K562 (cell line): ENCODE data around the gene C10orf105. TPM values are rescaled to one million over a fixed set of nuclear protein-coding genes. Genes with fewer than 3 reads are reported as not detected.

Experiments
- ATAC-seq: fragments of 200-7000 bp; cut with Tn5 transposase; 3 replicates; pipeline ENCODE4 v1.9.1; 2020; ENCODE audit warnings: moderate library complexity
- BruUV-seq: library from RNA; stranded (reverse); fragments of 400-500 nt; replicated peaks from 2 replicates; lab custom pipeline; 2021; lab: Mats Ljungman, UMichigan
- CTCF ChIA-PET: fragments of 300-600 bp; formaldehyde crosslinking; extraction: SDS; loops from one replicate; lab custom pipeline; 2021; ENCODE audit warnings: low intra/inter-chr PET ratio; lab: Yijun Ruan, JAX
- POLR2A ChIA-PET: fragments of 300-600, 350-650 bp; sonication (Branson Sonifier 250); formaldehyde crosslinking; extraction: SDS; loops from one replicate; lab custom pipeline; 2021; ENCODE audit warnings: antibody characterized with exemption, inconsistent platforms; lab: Yijun Ruan, JAX
- DNase-seq, 4 experiments: peaks; one replicate each; pipeline versions ENCODE4 v3.0.0 to v3.0.0-alpha.2; 2011 to 2018; ENCODE audit warnings: low spot score in 3 of 4, mixed read lengths in 3 of 4; ENCODE audit errors: extremely low read depth in 1 of 4
- FAIRE-seq: peaks from 2 replicates; lab custom pipeline; 2011; peaks lifted over from hg19 to GRCh38; lab: Jason Lieb, UNC
- H2AFZ ChIP-seq: 2 replicates; pipeline ENCODE4 v1.6.0; 2011; ENCODE audit warnings: low read depth, low read length, control low read depth, inconsistent platforms
- H3K27ac ChIP-seq: fragments of 200-600 bp; 3 replicates; pipeline ENCODE4 v1.8.0; 2011; ENCODE audit warnings: low read depth, mild to moderate bottlenecking, control low read depth, inconsistent platforms, low read length, moderate library complexity, mixed read lengths; ENCODE audit errors: extremely low read depth
- H3K27me3 ChIP-seq, 2 experiments: fragments of 300-600 bp in 1 of 2; 2 replicates in 1 of 2; 3 replicates in 1 of 2; pipeline versions ENCODE4 v1.6.0 to v1.8.0; 2011; ENCODE audit warnings: inconsistent platforms in 2 of 2, low read length in 2 of 2, mild to moderate bottlenecking in 1 of 2, mixed read lengths in 1 of 2, moderate library complexity in 1 of 2; ENCODE audit not compliant: control insufficient read depth in 2 of 2, insufficient read depth in 2 of 2
- H3K36me3 ChIP-seq: fragments of 300-600 bp; 3 replicates; pipeline ENCODE4 v1.8.0; 2011; ENCODE audit warnings: mild to moderate bottlenecking, low read length, inconsistent platforms; ENCODE audit not compliant: control insufficient read depth, insufficient read depth
- H3K4me1 ChIP-seq, 2 experiments: fragments of 200-600 bp in 1 of 2; replicated peaks in 1 of 2; 2 replicates in 1 of 2; 3 replicates in 1 of 2; pipeline versions ENCODE4 v1.5.1 to v1.8.0; 2011; ENCODE audit warnings: inconsistent platforms in 2 of 2, low read length in 2 of 2, mild to moderate bottlenecking in 1 of 2, mixed read lengths in 1 of 2, moderate library complexity in 1 of 2; ENCODE audit not compliant: control insufficient read depth in 2 of 2, insufficient read depth in 2 of 2
- H3K4me2 ChIP-seq: 2 replicates; pipeline ENCODE4 v1.6.1; 2011; ENCODE audit warnings: low read length, control low read depth, inconsistent platforms, mixed read lengths; ENCODE audit not compliant: insufficient read depth
- H3K4me3 ChIP-seq: fragments of 200-600 bp; sonication (generic), shearing (Covaris generic); 2 replicates; pipeline ENCODE4 v1.5.1; 2016; ENCODE audit warnings: control low read depth, inconsistent platforms
- H3K79me2 ChIP-seq: fragments of 200-600 bp; 3 replicates; pipeline ENCODE4 v1.8.0; 2011; ENCODE audit warnings: low read length, inconsistent platforms; ENCODE audit not compliant: control insufficient read depth, insufficient read depth
- H3K9ac ChIP-seq, 2 experiments: 2 replicates each; pipeline versions ENCODE4 v1.6.0 to v1.6.1; 2011; ENCODE audit warnings: low read depth in 2 of 2, low read length in 2 of 2, control low read depth in 1 of 2, inconsistent platforms in 1 of 2, mild to moderate bottlenecking in 1 of 2, mixed read lengths in 1 of 2; ENCODE audit not compliant: insufficient read depth in 1 of 2
- H3K9me1 ChIP-seq: one replicate; pipeline ENCODE4 v1.6.0; 2011; ENCODE audit warnings: inconsistent platforms, mild to moderate bottlenecking, low read length, moderate library complexity; ENCODE audit not compliant: control insufficient read depth, insufficient read depth
- H3K9me3 ChIP-seq: replicated peaks from 2 replicates; pipeline ENCODE4 v1.5.1; 2011; ENCODE audit warnings: low read depth, low read length, inconsistent platforms; ENCODE audit not compliant: control insufficient read depth, insufficient read depth
- H4K20me1 ChIP-seq: replicated peaks from 2 replicates; pipeline ENCODE4 v1.6.1; 2011; ENCODE audit warnings: low read length, inconsistent platforms, mixed read lengths; ENCODE audit not compliant: control insufficient read depth, insufficient read depth
- ELF4 ChIP-seq: fragments of 450-650 bp; formaldehyde crosslinking; IDR thresholded peaks from 2 replicates; pipeline ENCODE4 v1.4.0; 2022; ENCODE audit warnings: missing genetic modification characterization
- ESRRA ChIP-seq: fragments of 450-650 bp; IDR thresholded peaks from 2 replicates; pipeline ENCODE4 v1.6.1; 2014; ENCODE audit warnings: low read depth, mild to moderate bottlenecking, moderate library complexity, borderline replicate concordance
- GATA2 ChIP-seq: sonication (generic); formaldehyde crosslinking; IDR thresholded peaks from 2 replicates; pipeline ENCODE4 v1.4.0; 2020; ENCODE audit warnings: mild to moderate bottlenecking, missing genetic modification reagents
- HNRNPLL ChIP-seq: fragments of 200-400 bp; formaldehyde crosslinking; IDR thresholded peaks from 2 replicates; pipeline ENCODE4 v1.6.1; 2017; ENCODE audit warnings: low read length, low read depth, mild to moderate bottlenecking; ENCODE audit not compliant: poor library complexity, severe bottlenecking
- KHSRP ChIP-seq: fragments of 450-650 bp; IDR thresholded peaks from 2 replicates; pipeline ENCODE4 v1.6.1; 2017
- LARP7 ChIP-seq: fragments of 450-650 bp; IDR thresholded peaks from 2 replicates; pipeline ENCODE4 v1.6.1; 2016
- PTRF ChIP-seq: fragments of 450-650 bp; IDR thresholded peaks from 2 replicates; pipeline ENCODE4 v1.6.1; 2016; ENCODE audit warnings: mild to moderate bottlenecking, missing genetic modification characterization, missing compliant biosample characterization
- TAF15 ChIP-seq: fragments of 200-400 bp; formaldehyde crosslinking; IDR thresholded peaks from 2 replicates; pipeline ENCODE4 v1.6.1; 2017; ENCODE audit warnings: mild to moderate bottlenecking, low read depth, low read length, moderate library complexity
- ZBTB11 ChIP-seq, 3 experiments: fragments of 200-800 bp in 1 of 3; fragments of 250-450 bp in 1 of 3; fragments of 450-650 bp in 1 of 3; sonication (Bioruptor Pico) in 1 of 3; sonication (Bioruptor generic) in 1 of 3; formaldehyde crosslinking in 1 of 3; IDR thresholded peaks; 2 replicates each; pipeline versions ENCODE4 v1.6.1 to v1.8.0; 2016 to 2022; ENCODE audit warnings: mild to moderate bottlenecking in 2 of 3, missing genetic modification characterization in 2 of 3, missing compliant biosample characterization in 1 of 3, moderate library complexity in 1 of 3
- ZBTB17 ChIP-seq: fragments of 450-650 bp; formaldehyde crosslinking; IDR thresholded peaks from 2 replicates; pipeline ENCODE4 v1.4.0; 2020; ENCODE audit warnings: mild to moderate bottlenecking
- ZBTB34 ChIP-seq: fragments of 250-450 bp; sonication (Bioruptor Pico); IDR thresholded peaks from 2 replicates; pipeline ENCODE4 v1.8.0; 2021; ENCODE audit warnings: mild to moderate bottlenecking, moderate library complexity
- ZNF146 ChIP-seq: IDR thresholded peaks from one replicate; pipeline ENCODE4 v1.6.1; 2018; ENCODE audit warnings: missing compliant biosample characterization; ENCODE audit not compliant: unreplicated experiment
- ZNF174 ChIP-seq: fragments of 250-450 bp; sonication (Bioruptor Pico); IDR thresholded peaks from 2 replicates; pipeline ENCODE4 v1.4.0; 2020; ENCODE audit warnings: mild to moderate bottlenecking
- ZNF23 ChIP-seq: fragments of 250-450 bp; sonication (Bioruptor Pico); IDR thresholded peaks from 2 replicates; pipeline ENCODE4 v1.4.0; 2020; ENCODE audit warnings: mild to moderate bottlenecking
- ZNF830 ChIP-seq: fragments of 250-450 bp; sonication (Bioruptor Pico); IDR thresholded peaks from 2 replicates; pipeline ENCODE4 v1.5.0; 2021; ENCODE audit warnings: mild to moderate bottlenecking
- WGBS: fragments of 100-300 bp; shearing (Covaris generic); methylation state at CpG from one replicate; pipeline ENCODE4 v1.1.6; 2016; ENCODE audit warnings: low coverage, mixed read lengths; ENCODE audit not compliant: insufficient coverage; ENCODE audit errors: missing lambda C conversion rate; 5-methylcytosine and 5-hydroxymethylcytosine counted together
- in situ Hi-C: fragments of 300-500 bp; cut with MboI; formaldehyde crosslinking; loops from 4 replicates; pipeline ENCODE4 v1.15.0; 2018; ENCODE audit warnings: inconsistent platforms, mixed read lengths
- intact Hi-C: fragments of 100-400 bp; cut with micrococcal nuclease; formaldehyde crosslinking; loops from 2 replicates; pipeline ENCODE4 v1.14.2; 2022
- polyA plus RNA-seq, 8 experiments: library from polyadenylated mRNA; depleted of rRNA in 4 of 8; stranded (reverse) in 5 of 8; unstranded in 3 of 8; fragments of >200 nt; fragmentation: Nextera tagmentation in 2 of 8; fragmentation: Illumina TruSeq in 1 of 8; extraction: Ambion mirVana in 2 of 8; extraction: Trizol in 1 of 8; gene quantifications; 2 replicates each; pipeline versions ENCODE4 v1.2.1 to v1.2.3, GENCODE V29; 2011 to 2014; ENCODE audit warnings: inconsistent platforms in 1 of 8, missing spikeins in 1 of 8
- total RNA-seq, 7 experiments: library from RNA; depleted of rRNA in 6 of 7; stranded (reverse); fragments of >200 nt in 6 of 7; fragmentation: Illumina TruSeq in 2 of 7; extraction: Trizol in 2 of 7; gene quantifications; 2 replicates each; pipeline versions ENCODE4 v1.2.1 to v1.2.3, GENCODE V29; 2011 to 2021; ENCODE audit warnings: low replicate concordance in 1 of 7

The C10orf105 gene
- total and polyA plus RNA-seq, 9 of the 15 experiments (the other 6 are each of a cell fraction or from before 2014, with no cell fraction given): 0.03 to 0.25 (median 0.04) TPM; not detected in 3

- Histone ChIP-seq H2AFZ (no peak overlapping the region), H3K9ac (no peak overlapping the region), H3K4me2 (no peak overlapping the region), H3K4me1 (peaks cover 5 to 30% of the 10 kb centered on the region in 2 experiments; a peak in 4 of 5 replicates), H3K27me3 (no peaks in the 10 kb centered on the region), H3K9me3 (no peaks in the 10 kb centered on the region), H3K27ac (no peak overlapping the region), H3K4me3 (no peak overlapping the region), H3K36me3 (no peaks in the 10 kb centered on the region), H3K79me2 (no peaks in the 10 kb centered on the region), H4K20me1 (no peaks in the 10 kb centered on the region), H3K9me1 (no peaks in the 10 kb centered on the region)
- no peak for ATAC-seq
- no peak for DNase-seq
- POLR2A ChIA-PET: interaction anchor here (1.2 to 2.5 kb wide), 3 partner anchors 8 to 18 kb away, joined by 4 to 8 read pairs (median 5); no protein-coding TSS in a partner anchor
- in situ Hi-C loops: no loop called here
- CTCF ChIA-PET: no interaction called here
- BruUV-seq: no TSS peak
- TF ChIP-seq ZBTB11 (CRISPR knock-in tag; IDR thresholded peaks at IDR 0.05) (no peak), GATA2 (no peak), HNRNPLL (no peak), ELF4 (CRISPR knock-in tag) (no peak), ZNF23 (CRISPR knock-in tag) (no peak), ZBTB34 (CRISPR knock-in tag) (no peak), ZNF830 (CRISPR knock-in tag) (no peak), KHSRP (no peak), TAF15 (no peak), ZBTB17 (CRISPR knock-in tag) (no peak), ZNF146 (no peak), ZNF174 (CRISPR knock-in tag) (no peak), LARP7 (no peak), PTRF (tag) (no peak), ESRRA (no peak)
- WGBS: 49% methylated on average over 3 of the region's 3 CpGs
- FAIRE-seq: no peak
- intact Hi-C loops: no loop called here
These were observed 18.2 kb upstream of the C10orf105 start for GRCh38 chr10:71737834-71738197.
